OCI-LY1 (cell line): ENCODE measurements around the gene KIF4A.

Experiments
- H2AFZ ChIP-seq: fragments of 200-600 bp; sonication (generic), shearing (Covaris generic); 2 replicates; pipeline ENCODE4 v1.6.0; 2014; ENCODE audit warnings: antibody characterized with exemption, mild to moderate bottlenecking, low read length
- H3F3A ChIP-seq: fragments of 200-600 bp; sonication (generic), shearing (Covaris generic); 2 replicates; pipeline ENCODE4 v1.6.0; 2014; ENCODE audit warnings: mild to moderate bottlenecking, antibody characterized with exemption, low read length, moderate library complexity; ENCODE audit not compliant: insufficient read depth
- H3K27ac ChIP-seq: fragments of 200-600 bp; sonication (generic); 2 replicates; pipeline ENCODE4 v1.5.1; 2014; ENCODE audit warnings: low read length, mixed run types, mild to moderate bottlenecking, low read depth; ENCODE audit not compliant: poor library complexity, severe bottlenecking
- H3K27me3 ChIP-seq: fragments of 200-600 bp; sonication (generic); 2 replicates; pipeline ENCODE4 v1.6.0; 2014; ENCODE audit warnings: antibody characterized with exemption, mild to moderate bottlenecking, low read length, moderate library complexity; ENCODE audit not compliant: insufficient read depth
- H3K36me3 ChIP-seq: fragments of 200-600 bp; sonication (generic); 2 replicates; pipeline ENCODE4 v1.6.1; 2014; ENCODE audit warnings: mild to moderate bottlenecking, antibody characterized with exemption, low read length, moderate library complexity, mixed read lengths; ENCODE audit not compliant: insufficient read depth
- H3K4me1 ChIP-seq: fragments of 200-600 bp; sonication (generic); 2 replicates; pipeline ENCODE4 v1.5.1; 2014; ENCODE audit warnings: mild to moderate bottlenecking, low read length, moderate library complexity; ENCODE audit not compliant: insufficient read depth, severe bottlenecking
- H3K4me2 ChIP-seq: fragments of 200-600 bp; sonication (generic), shearing (Covaris generic); 2 replicates; pipeline ENCODE4 v1.6.1; 2014; ENCODE audit warnings: low read length
- H3K4me3 ChIP-seq: fragments of 200-600 bp; sonication (generic); 2 replicates; pipeline ENCODE4 v1.5.1; 2014; ENCODE audit warnings: low read length, low read depth, mild to moderate bottlenecking, mixed read lengths; ENCODE audit not compliant: poor library complexity, severe bottlenecking
- H3K79me2 ChIP-seq: fragments of 200-600 bp; shearing (Covaris generic); 2 replicates; pipeline ENCODE4 v1.6.1; 2016; ENCODE audit warnings: mixed run types, low read length, mixed read lengths; ENCODE audit not compliant: insufficient read depth
- H3K9ac ChIP-seq: fragments of 200-600 bp; sonication (generic), shearing (Covaris generic); 2 replicates; pipeline ENCODE4 v1.6.1; 2014; ENCODE audit warnings: mild to moderate bottlenecking, low read length, mixed read lengths
- H3K9me2 ChIP-seq: fragments of 200-600 bp; sonication (generic), shearing (Covaris generic); 2 replicates; pipeline ENCODE4 v1.6.1; 2014; ENCODE audit warnings: low read depth, mild to moderate bottlenecking, low read length, mixed read lengths
- H3K9me3 ChIP-seq: fragments of 200-600 bp; shearing (Covaris generic); 2 replicates; pipeline ENCODE4 v1.6.1; 2014; ENCODE audit warnings: low read length, mixed read lengths
- H4K20me1 ChIP-seq: fragments of 200-600 bp; sonication (generic), shearing (Covaris generic); 2 replicates; pipeline ENCODE4 v1.6.0; 2016; ENCODE audit warnings: mild to moderate bottlenecking, low read length; ENCODE audit not compliant: insufficient read depth
- EZH2 ChIP-seq: fragments of 200-600 bp; sonication (generic), shearing (Covaris generic); IDR thresholded peaks from 2 replicates; pipeline ENCODE4 v1.8.0; 2017; ENCODE audit warnings: borderline replicate concordance, mixed run types, mild to moderate bottlenecking, antibody characterized with exemption, low read length, moderate library complexity, mixed read lengths
- TF ChIP-seq, protein P1 (sequence below): fragments of 200-600 bp; sonication (generic), shearing (Covaris generic); IDR thresholded peaks from 2 replicates; pipeline ENCODE4 v1.5.1; 2017; ENCODE audit warnings: mild to moderate bottlenecking, antibody characterized with exemption, low read length, moderate library complexity, mixed read lengths

KIF4A gene

GRCh38 chrX:70279081-70279480, 10.8 kb upstream of the KIF4A start:
- no peaks in the 10 kb centered on the region for H3K9me2 ChIP-seq
- H3K4me1 ChIP-seq = no peaks in the 10 kb centered on the region
- H3K9ac ChIP-seq = no peak overlapping the region
- no peak overlapping the region for H3K4me2 ChIP-seq
- no peaks in the 10 kb centered on the region for H4K20me1 ChIP-seq
- TF ChIP-seq EZH2 = no peak
- TF ChIP-seq, protein P1, sequence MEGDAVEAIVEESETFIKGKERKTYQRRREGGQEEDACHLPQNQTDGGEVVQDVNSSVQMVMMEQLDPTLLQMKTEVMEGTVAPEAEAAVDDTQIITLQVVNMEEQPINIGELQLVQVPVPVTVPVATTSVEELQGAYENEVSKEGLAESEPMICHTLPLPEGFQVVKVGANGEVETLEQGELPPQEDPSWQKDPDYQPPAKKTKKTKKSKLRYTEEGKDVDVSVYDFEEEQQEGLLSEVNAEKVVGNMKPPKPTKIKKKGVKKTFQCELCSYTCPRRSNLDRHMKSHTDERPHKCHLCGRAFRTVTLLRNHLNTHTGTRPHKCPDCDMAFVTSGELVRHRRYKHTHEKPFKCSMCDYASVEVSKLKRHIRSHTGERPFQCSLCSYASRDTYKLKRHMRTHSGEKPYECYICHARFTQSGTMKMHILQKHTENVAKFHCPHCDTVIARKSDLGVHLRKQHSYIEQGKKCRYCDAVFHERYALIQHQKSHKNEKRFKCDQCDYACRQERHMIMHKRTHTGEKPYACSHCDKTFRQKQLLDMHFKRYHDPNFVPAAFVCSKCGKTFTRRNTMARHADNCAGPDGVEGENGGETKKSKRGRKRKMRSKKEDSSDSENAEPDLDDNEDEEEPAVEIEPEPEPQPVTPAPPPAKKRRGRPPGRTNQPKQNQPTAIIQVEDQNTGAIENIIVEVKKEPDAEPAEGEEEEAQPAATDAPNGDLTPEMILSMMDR = no peak
- no peak overlapping the region for H2AFZ ChIP-seq
- no peaks in the 10 kb centered on the region for H3F3A ChIP-seq
- no peaks in the 10 kb centered on the region for H3K9me3 ChIP-seq
- H3K79me2 ChIP-seq = no peaks in the 10 kb centered on the region
- H3K4me3 ChIP-seq = no peak overlapping the region
- no peaks in the 10 kb centered on the region for H3K27me3 ChIP-seq
- no peaks in the 10 kb centered on the region for H3K36me3 ChIP-seq
- no peak overlapping the region for H3K27ac ChIP-seq

- no peaks in the 10 kb centered on the region for H3K27me3 ChIP-seq
- no peak overlapping the region for H2AFZ ChIP-seq
Measured at GRCh38 chrX:70280573-70280972, 9.3 kb upstream of the KIF4A start.

DNA sequence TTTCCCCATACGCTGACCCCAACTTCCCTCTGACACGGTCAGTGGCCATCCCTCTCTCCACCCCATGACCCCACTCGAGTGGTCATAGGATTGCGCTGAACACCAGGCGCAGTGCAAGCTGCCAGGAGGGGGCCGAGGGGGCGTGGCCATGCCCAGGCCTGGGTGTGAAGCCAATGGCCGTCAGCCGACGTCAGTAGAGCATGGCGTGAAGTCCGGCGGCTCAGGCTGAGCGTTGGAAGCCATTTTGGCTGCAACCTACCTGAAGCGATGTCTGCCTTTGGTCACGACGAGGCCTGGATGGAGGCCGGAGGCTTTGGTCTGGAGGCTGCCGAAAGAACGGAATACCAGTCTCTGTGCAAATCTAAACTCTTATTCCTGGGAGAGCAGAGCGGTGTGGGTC, 8.0 kb upstream of the KIF4A start, which contains the start of gene RAB41:
TSS of gene RAB41 (plus strand) at position 222 of the 400 bp plus-strand sequence. CDS start at position 268, 46 bp downstream.
- Histone ChIP-seq H3K4me3 (no peak within 1 kb of the TSS), H3K9ac (no peak within 1 kb of the TSS), H3K4me1 (no peaks in the 10 kb centered on the region), H2AFZ (no peak within 1 kb of the TSS), H3K27ac (no peak within 1 kb of the TSS), H3K9me3 (no peaks in the 10 kb centered on the region), H3K79me2 (no peaks in the 10 kb centered on the region), H4K20me1 (no peaks in the 10 kb centered on the region), H3K36me3 (0 out of 2 replicates have a peak, but pooled peaks cover 3% of the 10 kb centered on the region), H3F3A (no peaks in the 10 kb centered on the region), H3K9me2 (no peaks in the 10 kb centered on the region), H3K4me2 (no peak within 1 kb of the TSS), H3K27me3 (no peaks in the 10 kb centered on the region)
- TF ChIP-seq, protein P1 = no peak
- no peak for TF ChIP-seq EZH2

More at GRCh38 chrX:70280573-70280972, 9.3 kb upstream of the KIF4A start:
- H4K20me1 ChIP-seq = no peaks in the 10 kb centered on the region
- H3K9me3 ChIP-seq = no peaks in the 10 kb centered on the region
- no peaks in the 10 kb centered on the region for H3K79me2 ChIP-seq
- no peaks in the 10 kb centered on the region for H3F3A ChIP-seq
- no peak overlapping the region for H3K4me2 ChIP-seq
- H3K4me3 ChIP-seq = no peak overlapping the region
- TF ChIP-seq EZH2 = no peak
- TF ChIP-seq, protein P1 = no peak
- H3K27ac ChIP-seq = no peak overlapping the region
- 0 out of 2 replicates have a peak, but pooled peaks cover 3% of the 10 kb centered on the region for H3K36me3 ChIP-seq
- no peaks in the 10 kb centered on the region for H3K4me1 ChIP-seq
- no peak overlapping the region for H3K9ac ChIP-seq
- no peaks in the 10 kb centered on the region for H3K9me2 ChIP-seq
